NCI-H1105 (cell line): ENCODE measurements around the gene NAA15.
"Not testable (repeated sequence)": the region's sequence is repeated elsewhere in the genome, so short reads cannot be mapped to it uniquely, and the experiment has no call there.

Experiments
- DNase-seq: peaks from one replicate; lab custom pipeline; 2025; lab: John Stamatoyannopoulos, UW

NAA15 gene

DNA sequence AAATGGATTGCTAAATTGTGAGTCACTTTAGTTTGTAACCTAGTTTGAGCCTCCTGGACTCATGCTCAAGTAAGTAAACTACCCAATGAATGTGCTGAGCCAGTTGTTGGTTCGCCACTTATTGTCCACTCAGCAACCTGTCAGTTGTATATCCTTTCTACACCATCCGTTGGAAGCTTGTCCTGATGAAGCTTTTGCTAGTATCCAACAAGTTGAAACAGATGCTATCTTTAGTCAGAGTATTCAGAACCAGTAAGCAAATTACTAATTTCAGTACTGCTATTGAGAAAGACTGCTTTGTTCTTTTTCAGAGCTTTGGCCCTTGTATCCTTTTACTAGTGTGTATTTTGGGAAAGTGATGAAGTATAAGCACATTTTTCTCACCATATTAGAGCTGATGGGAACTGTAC is 4.3 kb upstream of the NAA15 start:
- no peak for DNase-seq

DNA sequence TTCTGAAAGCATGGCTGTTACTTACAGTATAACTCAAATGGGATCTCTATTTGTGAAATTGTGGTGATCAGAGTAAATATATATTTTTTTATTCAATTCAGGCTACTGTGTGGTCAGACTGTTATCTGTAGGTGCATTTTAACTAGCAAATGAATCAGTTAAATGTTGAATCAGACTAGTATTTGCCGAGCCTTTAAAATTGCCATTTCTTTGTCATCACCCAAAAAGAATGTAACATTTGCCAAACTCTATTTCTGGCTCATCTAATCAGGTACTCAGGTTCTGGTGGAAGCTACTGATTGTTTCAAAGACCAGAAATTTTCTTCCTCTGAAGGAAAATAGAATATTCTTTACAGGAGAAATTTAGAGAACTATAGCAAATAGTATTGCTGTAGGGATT is 1.8 kb upstream of the NAA15 start:
- DNase-seq: no peak

GRCh38 chr4:139300431-139301112 is 733 bp upstream of the NAA15 start:
- no peak for DNase-seq

DNA sequence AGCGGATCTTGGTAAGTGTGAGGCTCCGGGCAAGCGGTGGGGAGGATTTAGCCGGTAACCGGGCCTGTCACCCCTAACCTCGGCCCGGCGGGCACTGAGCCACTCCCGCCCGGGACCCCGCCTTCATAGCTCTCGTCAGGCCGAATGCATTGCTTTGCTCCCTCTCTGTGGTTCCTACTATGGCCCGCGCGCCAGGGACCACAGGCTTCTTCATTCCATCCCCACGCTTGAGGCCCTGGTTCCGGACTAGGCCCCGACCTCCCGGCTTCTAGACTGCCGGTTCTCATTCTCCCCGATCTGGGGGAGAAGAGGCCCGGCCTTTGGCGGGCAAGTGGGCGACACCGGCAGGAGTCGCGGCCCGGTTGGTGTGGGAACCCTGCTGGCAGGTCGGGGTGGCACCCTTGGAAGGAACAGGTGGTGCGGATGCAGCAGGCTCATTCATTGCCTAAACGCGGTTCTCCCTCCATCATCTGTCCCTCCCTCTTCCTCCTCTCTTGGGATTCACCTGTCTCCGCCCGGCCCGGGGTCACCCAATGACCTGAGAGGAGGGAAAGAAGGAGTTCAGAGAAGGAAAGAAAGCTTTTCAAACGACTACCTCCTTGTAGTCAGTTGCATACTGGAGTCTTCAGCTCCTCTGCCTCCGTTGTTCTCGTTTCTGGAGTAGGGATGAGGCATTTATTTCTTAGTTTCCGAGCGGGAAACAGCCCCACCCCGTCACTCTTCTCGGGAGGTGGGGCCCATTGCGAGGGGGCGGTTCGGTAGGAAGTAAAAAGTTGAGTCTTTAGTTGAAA is 711 bp downstream of the NAA15 start, which contains the start of gene NDUFC1:
Gene NDUFC1 (minus strand): TSS at position 657 of the 791 bp plus-strand sequence. CDS start 6,679 bp downstream, outside the sequence.
- DNase-seq: peak; percentile 22

- no peak for DNase-seq
Observed at GRCh38 chr4:139304920-139305319, 3.6 kb downstream of the NAA15 start.

DNA sequence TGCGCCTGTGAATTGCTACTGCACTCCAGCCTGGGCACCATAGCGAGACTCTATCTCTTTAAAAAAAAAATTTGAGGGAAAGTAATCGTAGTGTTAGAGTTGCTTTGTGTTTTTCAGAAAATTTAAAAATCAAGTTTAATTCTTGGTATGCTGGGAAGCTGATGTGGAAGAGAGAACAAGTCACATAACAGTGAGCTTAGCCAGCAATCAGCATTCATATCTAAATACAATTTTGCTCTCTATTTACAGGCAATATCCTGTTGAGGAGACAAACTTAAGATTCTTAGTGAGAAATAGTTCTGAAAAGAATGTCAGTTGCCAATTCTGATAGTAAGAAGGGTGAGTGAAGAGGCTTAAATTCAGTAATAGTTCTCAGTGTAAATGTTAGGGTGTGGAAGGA is 10.6 kb downstream of the NAA15 start:
- no peak for DNase-seq

DNA sequence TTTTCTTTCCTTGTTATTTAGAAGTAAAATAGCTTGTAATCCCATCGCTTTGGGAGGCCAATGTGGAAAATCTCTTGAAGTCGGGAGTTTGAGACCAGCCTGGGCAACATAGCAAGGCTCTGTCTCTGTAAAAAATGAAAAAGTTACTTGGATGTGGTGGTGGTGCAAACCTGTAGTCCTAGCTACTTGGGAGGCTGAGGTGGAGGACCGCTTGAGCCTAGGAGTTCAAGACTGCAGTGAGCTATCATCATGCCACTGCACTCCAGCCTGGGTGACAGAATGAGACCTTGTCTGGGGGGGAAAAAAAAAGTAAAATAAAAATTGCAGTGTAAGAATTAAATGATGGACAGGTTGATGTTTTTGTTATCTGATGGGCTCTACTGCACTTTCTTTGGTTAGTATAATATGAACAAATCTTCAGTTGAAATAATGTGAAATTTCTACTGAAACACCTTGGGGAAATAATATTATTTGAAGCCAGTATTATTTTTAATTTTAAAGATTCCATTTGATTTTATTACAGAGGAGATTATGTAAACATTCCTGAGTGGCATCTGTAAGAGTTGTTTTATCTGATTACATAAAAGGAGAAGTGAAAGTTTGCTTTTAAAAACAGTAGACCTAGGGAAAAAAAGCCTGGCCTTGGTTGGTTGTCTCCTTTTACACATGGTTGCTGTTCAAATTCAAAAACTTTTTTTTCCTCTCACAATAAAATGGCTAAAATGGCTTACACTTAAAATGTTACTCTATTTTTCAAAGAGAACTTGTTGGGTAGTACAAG is 11.4 kb downstream of the NAA15 start:
- no peak for DNase-seq

DNA sequence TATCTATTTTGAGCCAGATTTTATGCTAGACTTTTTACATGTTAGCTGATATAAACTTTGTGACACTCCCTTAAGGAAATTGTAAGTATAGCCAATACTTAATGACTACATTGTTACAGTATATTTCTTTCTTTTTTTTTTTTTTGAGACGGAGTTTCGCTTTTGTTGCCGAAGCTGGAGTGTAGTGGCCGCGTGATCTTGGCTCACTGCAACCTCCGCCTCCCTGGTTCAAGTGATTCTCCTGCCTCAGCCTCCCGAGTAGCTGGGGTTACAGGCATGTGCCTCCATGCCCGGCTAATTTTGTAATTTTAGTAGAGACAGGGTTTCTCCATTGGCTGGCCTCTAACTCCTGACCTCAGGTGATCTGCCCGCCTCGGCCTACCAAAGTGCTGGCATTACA is 12.1 kb downstream of the NAA15 start:
- DNase-seq: not testable (repeated sequence)

GRCh38 chr4:139314047-139314800 is 12.9 kb downstream of the NAA15 start:
- DNase-seq: no peak

GRCh38 chr4:139315221-139315675 is 13.9 kb downstream of the NAA15 start:
- DNase-seq: no peak

- DNase-seq: no peak
Observed at GRCh38 chr4:139316733-139317132, 15.4 kb downstream of the NAA15 start.

DNA sequence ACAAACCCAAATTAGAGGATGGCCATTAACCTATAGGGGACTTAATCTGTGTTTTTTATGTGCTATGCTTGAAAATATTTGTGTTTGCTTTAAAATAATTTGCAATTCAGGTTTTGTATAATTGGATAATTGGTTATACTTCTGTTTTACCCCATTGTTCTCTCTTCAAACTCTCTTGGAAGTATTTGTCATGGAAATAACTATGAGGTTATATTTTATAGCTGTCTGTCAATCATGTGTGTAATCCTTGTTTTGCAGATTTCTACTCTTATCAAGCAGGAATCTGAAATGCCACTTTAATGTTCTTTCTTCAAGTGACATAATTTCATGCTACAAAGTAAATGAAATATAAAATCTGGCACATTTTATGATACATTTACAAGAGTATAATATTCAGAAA is 16.3 kb downstream of the NAA15 start:
- no peak for DNase-seq

- no peak for DNase-seq
Observed at GRCh38 chr4:139319571-139319970, 18.3 kb downstream of the NAA15 start.

- DNase-seq: not testable (repeated sequence)
Observed at GRCh38 chr4:139322070-139322469, 20.8 kb downstream of the NAA15 start.

DNA sequence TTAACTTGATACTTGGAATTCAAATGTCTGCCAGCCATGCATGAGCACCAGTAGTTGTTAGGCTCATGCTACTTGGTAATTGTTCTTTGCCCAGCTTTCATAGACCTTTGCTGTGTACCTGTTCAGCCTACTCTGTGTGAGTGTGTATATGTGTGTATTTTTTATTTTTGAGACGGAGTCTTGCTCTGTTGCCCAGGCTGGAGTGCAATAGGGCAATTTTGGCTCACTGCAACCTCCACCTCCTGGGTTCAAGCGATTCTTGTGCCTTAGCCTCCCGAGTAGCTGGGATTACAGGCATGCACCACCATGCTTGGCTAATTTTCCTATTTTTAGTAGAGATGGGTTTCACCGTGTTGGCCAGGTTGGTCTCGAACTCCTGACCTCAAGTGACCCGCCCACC is 21.2 kb downstream of the NAA15 start:
- DNase-seq: not testable (repeated sequence)

- DNase-seq: no peak
Observed at GRCh38 chr4:139324620-139325019, 23.3 kb downstream of the NAA15 start.

DNA sequence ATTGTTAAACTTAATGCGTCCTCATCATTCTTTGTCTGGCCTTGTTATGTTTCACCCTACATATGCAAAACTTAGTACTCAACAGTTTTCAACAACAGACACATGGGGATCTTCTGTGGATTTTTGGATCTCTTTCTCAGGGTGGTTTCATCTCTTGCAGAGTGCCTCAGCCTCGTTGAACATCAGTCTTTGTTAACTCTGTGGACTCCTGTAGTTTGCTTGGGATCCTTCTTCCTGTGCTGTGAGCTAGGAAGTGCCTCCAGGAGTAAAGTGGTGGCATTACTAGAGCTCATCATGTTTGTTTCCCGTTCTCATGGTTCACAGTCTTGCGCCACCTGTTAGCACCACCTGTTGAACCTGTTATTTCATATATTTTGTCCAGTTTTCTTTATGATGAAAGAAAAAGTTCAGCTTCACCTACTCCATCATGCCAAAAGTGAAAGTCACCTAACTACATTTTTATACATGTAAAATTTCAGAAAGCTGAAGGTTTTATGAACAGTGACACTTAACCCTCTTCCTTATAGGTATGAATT is 28.4 kb downstream of the NAA15 start:
- no peak for DNase-seq

DNA sequence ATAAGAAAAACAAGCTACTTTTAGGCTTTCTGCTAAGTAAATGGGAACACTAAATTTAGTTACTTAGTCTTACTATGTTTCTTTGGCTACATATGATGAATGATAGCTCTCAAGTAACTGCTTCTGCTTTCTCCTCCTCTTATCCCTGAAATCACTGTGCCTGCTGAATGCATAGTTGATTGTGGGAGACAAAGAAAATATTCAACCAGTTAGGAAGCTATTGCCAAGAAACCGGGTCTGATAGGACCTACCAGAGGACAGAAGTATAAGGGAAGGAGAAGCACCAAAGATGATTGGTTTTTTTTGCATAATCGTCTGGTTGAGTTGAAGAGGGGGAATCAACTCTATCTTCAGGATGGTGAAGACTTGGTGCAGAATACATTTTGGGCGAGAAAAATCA is 29.0 kb downstream of the NAA15 start:
- no peak for DNase-seq

DNA sequence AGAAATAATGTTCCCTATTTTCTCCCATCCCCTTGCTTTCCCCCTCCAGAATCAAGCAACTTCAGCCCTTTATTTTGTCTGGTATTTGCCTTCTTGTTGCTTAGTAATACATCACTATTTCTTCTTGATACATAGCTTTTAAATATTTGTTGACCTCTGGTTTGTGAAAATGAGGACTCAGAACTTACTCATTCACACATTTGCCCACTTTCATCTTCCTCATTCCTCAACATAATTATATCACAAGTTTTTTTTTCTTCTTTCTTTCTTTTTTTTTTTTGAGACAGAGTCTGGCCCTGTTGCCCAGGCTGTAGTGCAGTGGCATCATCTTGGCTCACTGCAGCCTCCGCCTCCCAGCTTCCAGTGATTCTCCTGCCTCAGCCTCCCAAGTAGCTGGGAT is 29.9 kb downstream of the NAA15 start:
- no peak for DNase-seq

GRCh38 chr4:139333046-139333445 is 31.7 kb downstream of the NAA15 start:
- DNase-seq: no peak

DNA sequence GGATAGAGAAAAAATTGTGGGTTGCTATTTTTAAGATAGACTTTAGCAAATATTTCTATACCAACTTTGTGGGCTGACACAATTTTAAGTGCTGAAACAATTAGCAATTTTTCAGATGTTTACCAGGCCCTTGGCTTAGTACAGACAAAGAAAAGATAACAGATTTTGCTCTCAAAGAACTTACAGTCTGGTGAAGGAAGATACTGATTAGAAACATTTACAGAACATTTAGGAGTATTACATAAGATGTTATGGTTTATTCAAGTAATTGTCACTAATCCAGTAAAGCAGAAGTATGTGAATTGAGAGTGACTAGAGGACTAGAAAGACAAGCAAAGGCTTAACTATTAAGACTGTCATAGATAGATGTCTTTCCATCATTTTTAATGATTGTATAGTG is 36.3 kb downstream of the NAA15 start:
- DNase-seq: no peak

GRCh38 chr4:139361301-139361700 is 60.0 kb downstream of the NAA15 start:
- no peak for DNase-seq
